HG02943 (cell line): Measurements from ENCODE around the gene IL1A.

ENCODE experiments used
- ATAC-seq: cut with Tn5 transposase; IDR thresholded peaks from one replicate; pipeline ENCODE4 v1.9.1; 2021; ENCODE audit warnings: mild to moderate bottlenecking, low read depth, moderate library complexity; ENCODE audit not compliant: unreplicated experiment

The IL1A gene

GRCh38 chr2:112764071-112765044 is 19.9 kb downstream of the IL1A start, which contains the start of gene CKAP2L:
Gene CKAP2L (minus strand): TSS chr2:112764609. CDS start chr2:112764598, 11 bp downstream.
- peak; percentile 97 for ATAC-seq

GRCh38 chr2:112762276-112762675 is 22.0 kb downstream of the IL1A start:
- ATAC-seq, result no peak

GRCh38 chr2:112760149-112760548 is 24.1 kb downstream of the IL1A start:
- ATAC-seq, result no peak

GRCh38 chr2:112758711-112759110 is 25.6 kb downstream of the IL1A start:
- ATAC-seq, result no peak

GRCh38 chr2:112757265-112757664 is 27.0 kb downstream of the IL1A start:
- no peak for ATAC-seq

GRCh38 chr2:112756207-112756606 is 28.1 kb downstream of the IL1A start:
- ATAC-seq, result no peak

- no peak for ATAC-seq
Measured at GRCh38 chr2:112755444-112755843, 28.8 kb downstream of the IL1A start.

- ATAC-seq, result no peak
Measured at GRCh38 chr2:112754564-112754963, 29.7 kb downstream of the IL1A start.

- no peak for ATAC-seq
Measured at GRCh38 chr2:112752667-112753066, 31.6 kb downstream of the IL1A start.

GRCh38 chr2:112751451-112752197 is 32.7 kb downstream of the IL1A start:
- no peak for ATAC-seq

- ATAC-seq, result no peak
Measured at GRCh38 chr2:112750560-112750843, 33.8 kb downstream of the IL1A start.

- no peak for ATAC-seq
Measured at GRCh38 chr2:112749755-112750559, 34.3 kb downstream of the IL1A start.

GRCh38 chr2:112740527-112740926 is 43.8 kb downstream of the IL1A start:
- no peak for ATAC-seq

GRCh38 chr2:112737542-112738232 is 46.6 kb downstream of the IL1A start:
- no peak for ATAC-seq

GRCh38 chr2:112733871-112734270 is 50.4 kb downstream of the IL1A start:
- no peak for ATAC-seq

- ATAC-seq, result no peak
Measured at GRCh38 chr2:112733456-112733855, 50.8 kb downstream of the IL1A start.

GRCh38 chr2:112731479-112731878 is 52.8 kb downstream of the IL1A start:
- ATAC-seq, result no peak

GRCh38 chr2:112730791-112731190 is 53.5 kb downstream of the IL1A start:
- ATAC-seq, result no peak

- ATAC-seq, result no peak
Measured at GRCh38 chr2:112730216-112730615, 54.1 kb downstream of the IL1A start.
